MM.1S (cell line): ENCODE results near the gene SLC2A10.
A peak's percentile ranks its signal among the peaks of the same experiment; 100 is the strongest.

Source experiments
- DNase-seq: peaks from one replicate; pipeline ENCODE4 v3.0.0-alpha.2; 2015
- H2AFZ ChIP-seq: fragments of 300-600 bp; sonication (generic); 2 replicates; pipeline ENCODE4 v1.6.0; 2016; ENCODE audit warnings: antibody characterized with exemption, low read length
- H3F3A ChIP-seq: fragments of 300-600 bp; sonication (generic); 2 replicates; pipeline ENCODE4 v1.6.1; 2016; ENCODE audit warnings: mild to moderate bottlenecking, antibody characterized with exemption, low read length, moderate library complexity, mixed read lengths; ENCODE audit not compliant: insufficient read depth
- H3K27ac ChIP-seq: fragments of 300-600 bp; sonication (generic); 2 replicates; pipeline ENCODE4 v1.5.1; 2016; ENCODE audit warnings: mild to moderate bottlenecking, low read length
- H3K27me3 ChIP-seq: fragments of 300-600 bp; sonication (generic); replicated peaks from 2 replicates; pipeline ENCODE4 v1.6.0; 2016; ENCODE audit warnings: low read length; ENCODE audit not compliant: insufficient read depth
- H3K36me3 ChIP-seq: fragments of 300-600 bp; sonication (generic); replicated peaks from 2 replicates; pipeline ENCODE4 v1.6.1; 2016; ENCODE audit warnings: mild to moderate bottlenecking, low read length, mixed read lengths; ENCODE audit not compliant: insufficient read depth
- H3K4me1 ChIP-seq: fragments of 300-600 bp; sonication (generic); 2 replicates; pipeline ENCODE4 v1.6.1; 2016; ENCODE audit warnings: low read length, mixed read lengths
- H3K4me2 ChIP-seq: fragments of 300-600 bp; sonication (generic); 2 replicates; pipeline ENCODE4 v1.6.0; 2016; ENCODE audit warnings: low read depth, low read length
- H3K4me3 ChIP-seq: fragments of 300-600 bp; sonication (generic); 2 replicates; pipeline ENCODE4 v1.5.1; 2016; ENCODE audit warnings: low read length, mixed read lengths
- H3K79me2 ChIP-seq: fragments of 300-600 bp; sonication (generic); 2 replicates; pipeline ENCODE4 v1.6.1; 2016; ENCODE audit warnings: mixed run types, low read length, mixed read lengths
- H3K9ac ChIP-seq: fragments of 300-600 bp; sonication (generic); 2 replicates; pipeline ENCODE4 v1.6.1; 2016; ENCODE audit warnings: low read length, mixed read lengths
- H3K9me2 ChIP-seq: fragments of 300-600 bp; sonication (generic); replicated peaks from 2 replicates; pipeline ENCODE4 v1.6.1; 2016; ENCODE audit warnings: mild to moderate bottlenecking, low read length, mixed read lengths; ENCODE audit not compliant: insufficient read depth
- H3K9me3 ChIP-seq: fragments of 300-600 bp; sonication (generic); replicated peaks from 2 replicates; pipeline ENCODE4 v1.6.1; 2016; ENCODE audit warnings: mild to moderate bottlenecking, low read length, mixed read lengths; ENCODE audit not compliant: insufficient read depth
- H4K20me1 ChIP-seq: fragments of 300-600 bp; sonication (generic); 2 replicates; pipeline ENCODE4 v1.6.1; 2016; ENCODE audit warnings: mild to moderate bottlenecking, low read length, moderate library complexity, mixed read lengths; ENCODE audit not compliant: insufficient read depth
- CTCF ChIP-seq: fragments of 300-600 bp; sonication (generic); IDR thresholded peaks from 2 replicates; pipeline ENCODE4 v1.5.1; 2016; ENCODE audit warnings: antibody characterized with exemption, low read length, mixed read lengths
- EZH2 ChIP-seq: fragments of 300-600 bp; sonication (generic); optimal IDR thresholded peaks from 2 replicates; pipeline ENCODE3; 2017; ENCODE audit warnings: low read depth, mild to moderate bottlenecking, antibody characterized with exemption, low read length, mixed read lengths
- EZH2phosphoT487 ChIP-seq: fragments of 300-600 bp; sonication (generic); IDR thresholded peaks from 2 replicates; pipeline ENCODE4 v1.6.1; 2018; ENCODE audit warnings: antibody characterized with exemption, low read length

Gene SLC2A10

GRCh38 chr20:46752728-46753127 is 43.3 kb downstream of the SLC2A10 start:
- peak; percentile 57 for DNase-seq
- no peak overlapping the region for H3K4me3 ChIP-seq
- no peaks in the 10 kb centered on the region for H3K79me2 ChIP-seq
- TF ChIP-seq EZH2 = no peak
- TF ChIP-seq CTCF = peak; percentile 77
- H3K4me2 ChIP-seq = no peak overlapping the region
- no peak overlapping the region for H3K27ac ChIP-seq
- H3K9me3 ChIP-seq = no peaks in the 10 kb centered on the region
- H3F3A ChIP-seq = no peaks in the 10 kb centered on the region
- no peaks in the 10 kb centered on the region for H3K36me3 ChIP-seq
- H3K27me3 ChIP-seq = no peaks in the 10 kb centered on the region
- no peaks in the 10 kb centered on the region for H4K20me1 ChIP-seq
- no peak overlapping the region for H3K9ac ChIP-seq
- H3K9me2 ChIP-seq = no peaks in the 10 kb centered on the region
- H3K4me1 ChIP-seq = no peaks in the 10 kb centered on the region
- no peak overlapping the region for H2AFZ ChIP-seq

GRCh38 chr20:46755483-46756413 is 46.3 kb downstream of the SLC2A10 start:
- Histone ChIP-seq H3K9me2 (no peaks in the 10 kb centered on the region), H3K27ac (no peak overlapping the region), H3F3A (no peaks in the 10 kb centered on the region), H3K27me3 (no peaks in the 10 kb centered on the region), H4K20me1 (no peaks in the 10 kb centered on the region), H3K4me3 (no peak overlapping the region), H3K79me2 (no peaks in the 10 kb centered on the region), H3K4me2 (no peak overlapping the region), H3K9ac (no peak overlapping the region), H3K36me3 (no peaks in the 10 kb centered on the region), H3K9me3 (no peaks in the 10 kb centered on the region), H2AFZ (no peak overlapping the region), H3K4me1 (no peaks in the 10 kb centered on the region)
- TF ChIP-seq CTCF = no peak
- no peak for TF ChIP-seq EZH2phosphoT487
- TF ChIP-seq EZH2 = no peak
- no peak for DNase-seq

DNA sequence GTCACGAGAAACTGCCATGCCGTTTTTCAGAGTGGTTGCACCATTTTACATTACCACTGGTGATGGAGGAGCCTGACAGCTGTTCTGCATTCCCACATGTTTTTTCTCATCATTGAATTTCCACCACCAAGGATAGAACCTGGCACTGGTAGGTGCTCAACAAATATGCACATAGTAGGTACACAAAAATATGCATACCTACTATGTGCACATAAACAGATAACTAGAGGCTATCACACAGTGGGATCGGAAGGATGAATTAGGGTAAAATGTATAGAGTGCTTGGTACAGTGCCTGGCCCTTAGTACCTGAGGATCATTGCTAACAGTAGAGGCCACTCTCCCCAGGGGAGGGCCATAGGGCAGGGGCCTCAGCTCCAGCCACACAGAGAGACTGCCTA is 47.0 kb downstream of the SLC2A10 start:
- Histone ChIP-seq H3K27ac (no peak overlapping the region), H4K20me1 (no peaks in the 10 kb centered on the region), H3K4me3 (no peak overlapping the region), H3F3A (no peaks in the 10 kb centered on the region), H2AFZ (no peak overlapping the region), H3K4me2 (no peak overlapping the region), H3K4me1 (no peaks in the 10 kb centered on the region), H3K9me2 (no peaks in the 10 kb centered on the region), H3K9me3 (no peaks in the 10 kb centered on the region), H3K36me3 (no peaks in the 10 kb centered on the region), H3K9ac (no peak overlapping the region), H3K27me3 (no peaks in the 10 kb centered on the region), H3K79me2 (no peaks in the 10 kb centered on the region)
- TF ChIP-seq EZH2phosphoT487 (no peak), EZH2 (no peak), CTCF (no peak)
- DNase-seq = no peak
